ENCODE results near the gene NELFB. TPM values are rescaled to one million over a fixed set of nuclear protein-coding genes. Genes with fewer than 3 reads are reported as not detected.

Gene NELFB
- total and polyA plus RNA-seq, 9 of the 15 experiments (the other 6 are each of a cell fraction or from before 2014, with no cell fraction given): 0.24 to 84.0 (median 29.7) TPM

GRCh38 chr9:137302449-137303150, 47.5 kb downstream of the NELFB start (continued):
- TF ChIP-seq ZNF511 (CRISPR knock-in tag; IDR thresholded peaks at IDR 0.05) (peak; percentile 95), DLX4 (CRISPR knock-in tag; IDR thresholded peaks at IDR 0.05) (no peak), MEIS2 (IDR thresholded peaks at IDR 0.05; ENCODE audit: partially characterized antibody) (no peak), TRIM25 (IDR thresholded peaks at IDR 0.05; ENCODE audit: borderline replicate concordance) (no peak), ATF1 (CRISPR knock-in tag; IDR thresholded peaks at IDR 0.05) (no peak), ATF1 (tag; IDR thresholded peaks at IDR 0.05) (peak; percentile 51), ZNF75A (CRISPR knock-in tag; IDR thresholded peaks at IDR 0.05) (no peak), ZNF24 (IDR thresholded peaks at IDR 0.05) (no peak), STAT6 (CRISPR knock-in tag; IDR thresholded peaks at IDR 0.05) (no peak), NFIX (CRISPR knock-in tag; IDR thresholded peaks at IDR 0.05; ENCODE audit: low read depth) (no peak), NCOA4 (IDR thresholded peaks at IDR 0.05; ENCODE audit: partially characterized antibody) (no peak), SETDB1 (IDR thresholded peaks at IDR 0.05; ENCODE audit: low read length) (no peak), ETV5 (CRISPR knock-in tag; IDR thresholded peaks at IDR 0.05; ENCODE audit: low read depth) (no peak), NR1H2 (CRISPR knock-in tag; IDR thresholded peaks at IDR 0.05) (no peak; the same call in 1 of the 2 replicates), ZBTB9 (CRISPR knock-in tag; IDR thresholded peaks at IDR 0.05) (no peak), IRF2 (CRISPR knock-in tag; IDR thresholded peaks at IDR 0.05) (no peak), CREB5 (CRISPR knock-in tag; IDR thresholded peaks at IDR 0.05) (no peak), GATAD2B (IDR thresholded peaks at IDR 0.05; ENCODE audit: borderline replicate concordance) (peak; percentile 64; the same call in 1 of the 2 replicates), NR0B1 (IDR thresholded peaks at IDR 0.05; ENCODE audit: partially characterized antibody) (no peak)
